HG03135 (cell line): Measurements from ENCODE around the gene CAMTA1.

ENCODE experiments used
- ATAC-seq: cut with Tn5 transposase; IDR thresholded peaks from one replicate; pipeline ENCODE4 v1.9.1; 2021; ENCODE audit warnings: mild to moderate bottlenecking, moderate library complexity; ENCODE audit not compliant: unreplicated experiment

CAMTA1 gene

GRCh38 chr1:7610106-7610731, 825.0 kb downstream of the CAMTA1 start:
- ATAC-seq = no peak

GRCh38 chr1:7610936-7611335, 825.7 kb downstream of the CAMTA1 start:
- ATAC-seq = no peak

- ATAC-seq = no peak
These were observed 826.3 kb downstream of the CAMTA1 start for GRCh38 chr1:7611421-7612010.

GRCh38 chr1:7613106-7613850, 828.0 kb downstream of the CAMTA1 start:
- ATAC-seq = no peak

DNA sequence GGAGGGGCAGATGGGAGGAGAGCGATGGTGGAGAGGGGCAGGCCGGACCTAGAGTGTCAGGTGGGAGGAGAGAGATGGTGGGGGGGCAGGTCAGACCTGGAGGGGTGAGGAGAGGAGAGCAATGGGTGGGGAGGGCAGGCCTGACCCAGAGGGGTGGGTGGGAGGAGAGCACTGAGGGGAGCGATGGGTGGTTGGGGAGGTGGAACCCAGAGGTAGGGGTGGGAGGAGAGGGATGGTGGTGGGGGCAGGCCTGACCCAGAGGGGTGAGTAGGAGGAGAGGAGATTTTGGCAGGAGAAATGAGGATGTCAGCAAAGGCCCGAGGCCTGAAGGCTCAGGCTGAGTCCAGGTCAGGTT, 828.6 kb downstream of the CAMTA1 start:
- ATAC-seq = no peak

DNA sequence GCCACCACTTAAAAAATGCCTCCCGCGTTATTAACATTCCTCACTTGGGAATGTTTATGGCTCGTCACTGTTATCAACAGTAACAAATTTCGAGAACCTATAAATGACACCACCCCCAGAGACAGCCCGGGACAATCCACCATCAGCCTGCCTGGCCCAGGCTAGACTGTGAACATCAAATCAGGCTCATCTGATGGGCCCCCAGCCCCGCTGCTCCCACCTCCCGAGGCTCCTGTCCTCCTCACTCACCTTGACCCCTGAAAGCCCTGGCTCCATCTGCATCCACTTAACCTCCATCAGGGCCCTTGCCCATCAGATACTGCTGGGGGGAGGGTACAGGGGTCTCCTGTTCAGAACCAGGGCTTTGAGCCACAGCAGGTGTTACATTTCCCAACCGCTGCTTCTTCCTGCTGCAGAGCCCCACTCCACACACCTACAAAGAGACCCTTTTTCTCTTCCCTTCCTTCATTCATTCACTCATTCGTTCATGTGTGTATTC, 829.4 kb downstream of the CAMTA1 start:
- no peak for ATAC-seq

GRCh38 chr1:7615138-7615537, 829.9 kb downstream of the CAMTA1 start:
- ATAC-seq = no peak

DNA sequence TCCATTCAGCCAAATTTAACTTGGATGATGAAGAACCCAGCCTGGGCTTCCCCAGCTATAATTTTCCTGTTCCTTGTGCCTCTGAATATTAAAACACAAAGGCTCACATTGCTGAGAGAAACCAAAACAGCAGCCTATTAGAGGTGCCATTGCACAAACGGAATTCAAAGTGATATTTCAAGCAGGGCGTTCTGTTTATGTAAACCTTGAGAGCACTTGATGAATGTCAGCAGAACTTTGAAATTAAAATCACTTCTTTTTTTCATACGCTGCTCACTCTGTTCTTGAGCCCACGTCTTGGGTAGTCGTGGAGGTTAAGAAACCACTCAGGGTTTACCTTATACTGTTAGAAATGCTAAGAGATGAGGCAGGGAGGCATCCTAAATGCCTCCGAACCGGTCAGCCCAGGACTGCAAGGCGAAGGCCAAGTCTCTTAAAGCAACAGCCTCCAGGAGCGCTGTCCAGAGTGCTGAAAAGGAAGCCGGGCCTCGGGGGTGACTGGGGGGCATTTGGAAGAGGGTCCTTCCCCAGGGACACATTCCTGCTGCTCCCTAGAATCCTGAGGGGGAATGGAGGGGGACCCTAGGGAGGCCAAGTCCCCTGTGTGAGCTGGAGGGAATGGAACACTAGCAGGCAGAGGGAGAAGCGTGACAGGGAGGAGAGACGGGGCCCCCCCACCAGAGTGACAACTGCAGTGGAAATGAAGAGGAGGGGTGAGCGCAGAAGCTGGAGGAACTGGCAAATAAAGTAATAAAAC, 831.0 kb downstream of the CAMTA1 start:
- ATAC-seq = no peak

DNA sequence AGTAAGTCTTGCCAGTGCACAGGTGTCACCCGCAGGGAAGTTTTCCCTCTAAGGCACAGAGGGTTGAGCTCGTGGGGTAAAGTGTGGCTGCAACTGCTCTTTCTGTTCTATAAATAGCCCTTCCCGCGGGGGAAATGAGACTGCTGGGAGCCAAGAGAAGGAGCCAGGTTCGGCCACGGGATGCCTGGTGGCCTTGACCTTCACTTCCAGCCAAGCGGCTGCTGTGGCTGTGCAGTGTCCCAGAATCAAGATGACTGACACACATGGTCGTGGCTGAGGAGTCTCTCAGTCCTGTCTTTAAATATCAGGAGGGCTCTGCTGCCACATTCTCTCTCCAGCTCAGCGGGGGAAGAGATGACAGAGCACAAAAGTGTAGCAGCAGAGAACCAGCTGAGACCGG, 831.7 kb downstream of the CAMTA1 start:
- no peak for ATAC-seq

GRCh38 chr1:7617826-7618225, 832.6 kb downstream of the CAMTA1 start:
- no peak for ATAC-seq

DNA sequence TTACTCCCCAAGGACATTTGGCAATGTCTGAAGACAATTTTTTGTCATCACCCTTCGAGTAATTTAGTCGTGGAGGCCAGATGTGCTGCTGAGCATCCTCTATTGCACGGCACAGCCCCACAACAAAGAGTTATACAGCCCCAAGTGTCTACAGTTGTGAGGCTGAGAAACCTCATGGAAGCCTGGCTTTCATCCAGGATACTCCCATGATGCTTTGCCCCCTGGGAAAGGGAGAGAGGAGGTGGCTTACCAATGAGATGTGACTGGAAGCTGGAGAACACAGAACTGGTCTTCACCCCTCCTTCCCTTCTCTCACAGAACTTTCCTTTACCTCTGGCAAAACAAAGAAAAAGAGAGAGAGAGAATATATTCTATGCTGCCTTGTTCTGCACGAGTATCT, 834.9 kb downstream of the CAMTA1 start:
- no peak for ATAC-seq

GRCh38 chr1:7621334-7622219, 836.3 kb downstream of the CAMTA1 start:
- ATAC-seq = no peak

- ATAC-seq = no peak
These were observed 838.6 kb downstream of the CAMTA1 start for GRCh38 chr1:7623842-7624241.

- ATAC-seq = no peak
These were observed 839.6 kb downstream of the CAMTA1 start for GRCh38 chr1:7624791-7625355.

DNA sequence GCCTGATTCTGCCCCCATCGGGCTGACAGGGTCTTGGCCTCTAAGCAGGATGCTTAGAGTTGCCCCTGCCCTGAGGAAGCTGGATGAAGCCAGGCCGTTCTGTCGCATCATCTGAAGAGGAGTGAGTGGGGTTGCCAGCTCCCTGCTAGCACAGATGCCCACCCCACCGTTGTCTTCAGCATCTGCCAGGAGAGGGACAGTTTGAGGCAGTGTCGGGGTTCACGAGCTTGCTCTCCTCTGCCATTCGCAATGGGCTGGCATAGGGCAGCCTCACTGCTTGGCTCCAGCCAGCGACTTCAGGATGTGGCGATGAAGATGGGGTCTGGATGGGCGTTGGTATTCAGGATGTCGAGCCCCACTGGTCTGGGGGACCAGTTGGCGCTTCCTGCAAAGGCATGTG, 840.1 kb downstream of the CAMTA1 start:
- no peak for ATAC-seq

GRCh38 chr1:7628273-7628672, 843.0 kb downstream of the CAMTA1 start:
- ATAC-seq = no peak

DNA sequence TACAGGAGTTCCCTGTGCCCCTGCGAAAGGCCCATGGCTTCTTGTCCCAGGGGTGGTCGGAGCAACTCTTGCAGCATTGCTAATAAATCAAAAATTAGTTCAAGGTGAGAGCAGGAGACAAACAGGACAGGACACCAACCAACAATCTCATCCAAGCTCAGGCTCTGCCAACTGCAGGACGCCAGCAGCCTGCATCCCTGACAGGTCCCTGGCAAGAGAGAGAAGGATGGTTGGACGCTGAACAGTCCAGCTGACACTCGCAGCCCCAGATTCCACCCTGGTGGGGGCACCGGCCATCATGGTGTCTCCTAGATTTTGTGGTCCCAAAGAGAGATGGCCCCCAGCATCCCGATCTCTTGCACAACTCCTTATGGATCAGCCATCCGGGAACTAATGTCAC, 843.8 kb downstream of the CAMTA1 start:
- ATAC-seq = no peak

DNA sequence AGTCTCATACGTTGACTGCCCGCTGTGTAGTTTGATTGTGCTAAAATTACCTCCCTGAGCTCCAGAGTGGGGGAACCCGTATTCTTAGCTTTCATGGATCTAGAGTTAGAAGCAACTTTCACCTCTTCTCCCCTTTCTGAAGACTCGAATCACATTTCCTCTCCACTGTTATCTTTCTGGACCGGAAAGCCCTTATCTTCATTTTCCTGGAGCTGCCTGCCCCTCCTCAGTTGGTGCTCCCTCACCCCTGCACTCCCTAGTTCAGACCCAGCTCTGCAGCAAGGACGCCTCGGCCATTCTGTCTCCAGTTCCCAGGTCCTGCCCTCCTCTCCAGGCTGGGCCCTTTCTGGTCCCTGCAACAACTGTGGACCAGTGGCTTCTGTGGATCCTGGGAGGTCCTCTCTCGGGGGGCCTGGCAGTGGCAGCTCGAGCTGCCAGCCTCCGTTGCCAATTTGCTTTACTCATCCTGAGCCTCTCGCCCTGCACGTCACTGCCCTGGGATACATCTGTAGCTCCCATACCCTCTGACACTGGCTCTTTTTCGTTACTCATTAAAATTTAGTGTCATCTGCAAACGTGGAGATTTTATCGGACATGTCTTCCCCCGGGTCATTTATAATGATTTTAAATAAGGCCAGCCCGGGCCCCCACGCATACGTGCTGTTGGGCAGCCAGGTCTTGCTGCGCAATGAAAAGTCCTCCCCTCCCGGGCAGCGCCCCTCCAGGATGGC, 844.4 kb downstream of the CAMTA1 start:
- ATAC-seq = no peak

DNA sequence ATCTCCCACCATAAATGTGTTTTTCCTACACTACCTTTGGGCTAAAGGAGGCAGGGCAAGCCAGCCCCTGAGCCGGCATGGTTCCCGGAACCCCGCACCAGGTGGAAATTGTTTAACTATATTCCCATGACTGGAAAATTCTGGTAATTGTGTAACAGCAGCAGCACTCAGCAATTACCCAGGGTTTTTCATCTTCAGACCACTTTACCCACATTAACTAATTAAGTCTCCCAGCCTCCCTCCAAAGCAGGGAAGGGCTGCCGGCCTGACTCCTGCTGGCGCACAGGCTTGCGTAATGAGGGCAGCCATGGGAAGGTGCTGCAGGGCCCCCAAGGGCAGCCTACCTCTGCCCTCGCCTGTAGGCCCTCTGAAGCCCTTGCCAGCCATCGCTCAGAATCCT, 845.1 kb downstream of the CAMTA1 start:
- no peak for ATAC-seq

DNA sequence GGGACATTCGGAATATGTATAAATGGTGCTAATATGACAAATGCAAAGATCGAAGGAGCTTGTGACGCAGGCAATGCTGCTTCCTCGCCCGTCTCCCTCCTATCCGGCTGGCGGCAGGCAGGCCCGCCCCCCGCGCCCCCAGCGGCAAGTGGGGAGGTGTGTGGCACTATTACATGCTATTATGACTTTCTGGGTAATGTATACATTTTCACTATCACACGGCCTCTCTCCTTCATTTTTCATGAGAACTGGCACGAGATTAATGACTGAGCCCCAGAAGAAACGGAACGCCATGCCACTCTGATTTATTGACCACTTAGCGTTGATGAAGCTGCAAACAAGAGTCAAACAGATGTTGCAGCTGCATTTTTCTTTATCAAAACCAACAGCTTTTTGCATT, 846.9 kb downstream of the CAMTA1 start:
- no peak for ATAC-seq
